GM12873 (cell line): ENCODE data around the gene MAPK7.

Source experiments
- CTCF ChIP-seq: IDR thresholded peaks from 2 replicates; pipeline ENCODE4 v1.5.1; 2012; ENCODE audit warnings: low read depth, mild to moderate bottlenecking, moderate library complexity, low read length, control low read depth; ENCODE audit not compliant: insufficient read depth; ENCODE audit errors: missing control alignments

The MAPK7 gene

GRCh38 chr17:19332371-19333131 is 45.7 kb upstream of the MAPK7 start:
- no peak for TF ChIP-seq CTCF

GRCh38 chr17:19333132-19333440 is 45.2 kb upstream of the MAPK7 start:
- TF ChIP-seq CTCF: no peak

- no peak for TF ChIP-seq CTCF
Observed at GRCh38 chr17:19333736-19334290, 44.5 kb upstream of the MAPK7 start.

GRCh38 chr17:19334331-19334730 is 44.0 kb upstream of the MAPK7 start:
- TF ChIP-seq CTCF: no peak

GRCh38 chr17:19335951-19336631 is 42.2 kb upstream of the MAPK7 start:
- TF ChIP-seq CTCF: no peak

GRCh38 chr17:19336938-19337711 is 41.2 kb upstream of the MAPK7 start:
- no peak for TF ChIP-seq CTCF

- no peak for TF ChIP-seq CTCF
Observed at GRCh38 chr17:19337712-19338023, 40.6 kb upstream of the MAPK7 start.
